ENCODE results near the gene MICAL2.

MICAL2 gene

DNA sequence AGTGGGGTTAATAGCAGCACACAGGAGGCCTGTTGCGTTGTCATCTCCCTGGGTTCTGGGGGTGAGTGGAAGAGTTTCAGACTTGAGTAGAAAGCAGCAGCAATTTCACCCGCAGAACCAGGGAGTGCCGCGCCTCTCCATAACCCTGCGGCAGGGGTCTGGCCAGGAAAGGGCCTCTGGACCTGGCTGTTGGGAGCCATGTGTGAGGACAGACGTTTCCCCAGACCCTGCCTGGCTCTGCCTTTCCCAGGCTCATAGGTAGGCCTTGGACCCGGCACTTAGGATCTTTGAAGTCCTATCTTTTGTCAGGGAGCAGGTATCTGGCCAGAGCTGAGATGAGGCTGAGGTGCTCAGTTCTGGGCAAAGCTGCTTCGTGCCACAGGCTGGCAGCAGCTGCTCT is 160.4 kb downstream of the MICAL2 start:
- no peak overlapping the region for H3K4me3 Mint-ChIP-seq
- H3K27ac Mint-ChIP-seq: peak overlapping the region; percentile 34
- no peak for DNase-seq
- H3K36me3 Mint-ChIP-seq (ENCODE audit: low read depth): no peaks in the 10 kb centered on the region
- H3K9me3 Mint-ChIP-seq: no peaks in the 10 kb centered on the region
- H3K4me1 Mint-ChIP-seq: peaks cover 22% of the 10 kb centered on the region
- TF ChIP-seq, protein P1, sequence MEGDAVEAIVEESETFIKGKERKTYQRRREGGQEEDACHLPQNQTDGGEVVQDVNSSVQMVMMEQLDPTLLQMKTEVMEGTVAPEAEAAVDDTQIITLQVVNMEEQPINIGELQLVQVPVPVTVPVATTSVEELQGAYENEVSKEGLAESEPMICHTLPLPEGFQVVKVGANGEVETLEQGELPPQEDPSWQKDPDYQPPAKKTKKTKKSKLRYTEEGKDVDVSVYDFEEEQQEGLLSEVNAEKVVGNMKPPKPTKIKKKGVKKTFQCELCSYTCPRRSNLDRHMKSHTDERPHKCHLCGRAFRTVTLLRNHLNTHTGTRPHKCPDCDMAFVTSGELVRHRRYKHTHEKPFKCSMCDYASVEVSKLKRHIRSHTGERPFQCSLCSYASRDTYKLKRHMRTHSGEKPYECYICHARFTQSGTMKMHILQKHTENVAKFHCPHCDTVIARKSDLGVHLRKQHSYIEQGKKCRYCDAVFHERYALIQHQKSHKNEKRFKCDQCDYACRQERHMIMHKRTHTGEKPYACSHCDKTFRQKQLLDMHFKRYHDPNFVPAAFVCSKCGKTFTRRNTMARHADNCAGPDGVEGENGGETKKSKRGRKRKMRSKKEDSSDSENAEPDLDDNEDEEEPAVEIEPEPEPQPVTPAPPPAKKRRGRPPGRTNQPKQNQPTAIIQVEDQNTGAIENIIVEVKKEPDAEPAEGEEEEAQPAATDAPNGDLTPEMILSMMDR (IDR thresholded peaks at IDR 0.05): no peak
- H3K27me3 Mint-ChIP-seq (ENCODE audit: low read depth, poor library complexity): peaks cover 19% of the 10 kb centered on the region

GRCh38 chr11:12271241-12271640 is 160.9 kb downstream of the MICAL2 start:
- no peak overlapping the region for H3K4me3 Mint-ChIP-seq
- no peaks in the 10 kb centered on the region for H3K9me3 Mint-ChIP-seq

DNA sequence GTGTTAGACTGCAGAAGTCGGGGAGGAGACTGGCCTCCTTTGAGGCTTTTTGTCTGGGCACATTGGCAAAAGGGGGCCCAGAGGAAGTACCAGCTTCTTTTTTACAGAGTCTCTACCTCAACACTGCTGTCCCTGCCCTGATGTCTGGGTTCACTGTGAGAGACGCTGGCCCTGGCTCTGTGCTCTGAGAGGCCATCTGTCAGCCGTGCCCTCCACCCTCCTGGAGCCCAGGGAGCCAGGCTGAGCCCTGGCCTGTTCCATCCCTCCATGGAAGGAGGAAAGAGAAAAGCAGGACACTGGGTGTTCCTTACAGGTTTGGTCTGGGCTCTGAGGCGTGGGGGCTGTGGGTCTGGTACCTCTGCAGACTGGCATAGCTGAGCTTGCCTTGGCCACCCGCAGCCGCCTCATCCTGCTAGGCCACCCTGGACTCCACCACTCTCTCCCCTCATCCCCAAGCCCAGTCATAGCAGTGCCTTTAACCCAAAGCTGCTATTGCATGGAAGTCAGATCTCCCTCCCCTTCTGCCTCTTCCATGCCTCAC is 161.5 kb downstream of the MICAL2 start:
- TF ChIP-seq, protein P1 (IDR thresholded peaks at IDR 0.05): no peak
- Mint-ChIP-seq H3K27ac (no peak overlapping the region), H3K9me3 (no peaks in the 10 kb centered on the region), H3K36me3 (ENCODE audit: low read depth) (no peaks in the 10 kb centered on the region), H3K27me3 (ENCODE audit: low read depth, poor library complexity) (peaks cover 19% of the 10 kb centered on the region), H3K4me3 (no peak overlapping the region), H3K4me1 (peaks cover 22% of the 10 kb centered on the region)
- no peak for DNase-seq

More at GRCh38 chr11:12271241-12271640, 160.9 kb downstream of the MICAL2 start:
- peaks cover 22% of the 10 kb centered on the region for H3K4me1 Mint-ChIP-seq
- TF ChIP-seq, protein P1 (IDR thresholded peaks at IDR 0.05): no peak
- H3K27ac Mint-ChIP-seq: no peak overlapping the region
- peaks cover 19% of the 10 kb centered on the region for H3K27me3 Mint-ChIP-seq (ENCODE audit: low read depth, poor library complexity)
- H3K36me3 Mint-ChIP-seq (ENCODE audit: low read depth): no peaks in the 10 kb centered on the region
- DNase-seq: no peak

DNA sequence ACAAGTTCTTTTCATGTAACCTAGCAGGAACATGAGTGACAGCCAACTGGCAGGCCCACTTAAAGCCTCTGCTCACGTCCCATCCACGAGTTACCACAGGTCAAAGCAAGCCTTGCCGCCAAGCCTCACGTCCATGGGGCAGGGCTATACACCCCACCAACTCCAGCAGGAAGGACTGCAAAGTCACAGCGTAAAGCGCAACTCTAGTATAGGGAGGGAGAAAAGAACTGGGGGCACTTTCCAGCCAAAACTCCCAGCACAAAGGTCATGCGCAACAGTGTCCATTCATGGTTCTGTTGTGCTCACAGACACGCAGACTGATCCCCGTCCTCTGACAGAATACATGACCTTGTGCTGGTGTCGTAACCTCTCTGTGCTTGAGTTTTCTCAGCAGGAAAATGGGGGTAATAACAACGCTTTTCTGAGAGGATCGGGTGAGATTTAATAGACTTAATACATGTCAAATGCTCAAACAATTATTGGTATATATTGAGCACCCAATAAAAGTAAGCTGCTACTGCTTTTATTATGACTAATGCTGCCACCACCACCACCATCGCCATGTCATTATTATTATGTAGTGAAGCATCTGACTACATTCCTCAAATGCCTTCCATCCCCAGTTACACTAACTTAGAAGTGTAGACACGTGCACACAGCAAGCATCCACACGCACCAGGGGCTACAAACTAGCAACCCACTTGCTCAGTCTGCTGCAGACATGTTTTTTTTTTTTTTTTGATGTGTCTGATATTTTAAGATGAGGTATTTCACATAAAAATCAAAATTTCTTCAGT is 162.6 kb downstream of the MICAL2 start:
- Mint-ChIP-seq H3K4me1 (peaks cover 22% of the 10 kb centered on the region), H3K27me3 (ENCODE audit: low read depth, poor library complexity) (peaks cover 18% of the 10 kb centered on the region), H3K4me3 (no peak overlapping the region), H3K9me3 (no peaks in the 10 kb centered on the region), H3K27ac (no peak overlapping the region), H3K36me3 (ENCODE audit: low read depth) (no peaks in the 10 kb centered on the region)
- DNase-seq: no peak
- TF ChIP-seq, protein P1 (IDR thresholded peaks at IDR 0.05): no peak

DNA sequence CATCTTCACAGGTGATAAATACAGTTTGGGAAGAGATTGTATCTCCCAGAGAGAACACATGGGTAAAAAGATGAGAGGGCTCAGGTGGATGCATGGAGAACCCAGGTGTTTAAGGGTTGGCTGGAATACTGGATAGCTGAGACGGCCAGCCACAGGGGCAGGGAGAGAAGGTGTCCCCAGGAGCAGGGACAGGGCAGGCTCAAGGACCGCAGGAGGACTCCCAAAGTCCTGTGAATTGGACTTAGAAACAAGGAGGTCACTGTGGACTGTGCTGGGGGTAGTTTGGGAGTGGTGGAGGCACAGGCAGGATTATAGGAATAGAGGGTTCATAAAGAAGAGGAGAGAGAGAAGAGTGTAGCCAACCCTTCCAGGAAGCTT is 163.2 kb downstream of the MICAL2 start:
- Mint-ChIP-seq H3K36me3 (ENCODE audit: low read depth) (no peaks in the 10 kb centered on the region), H3K4me1 (peaks cover 21% of the 10 kb centered on the region), H3K27ac (no peak overlapping the region), H3K4me3 (no peak overlapping the region), H3K27me3 (ENCODE audit: low read depth, poor library complexity) (peaks cover 20% of the 10 kb centered on the region), H3K9me3 (no peaks in the 10 kb centered on the region)
- TF ChIP-seq, protein P1 (IDR thresholded peaks at IDR 0.05): no peak
- no peak for DNase-seq

DNA sequence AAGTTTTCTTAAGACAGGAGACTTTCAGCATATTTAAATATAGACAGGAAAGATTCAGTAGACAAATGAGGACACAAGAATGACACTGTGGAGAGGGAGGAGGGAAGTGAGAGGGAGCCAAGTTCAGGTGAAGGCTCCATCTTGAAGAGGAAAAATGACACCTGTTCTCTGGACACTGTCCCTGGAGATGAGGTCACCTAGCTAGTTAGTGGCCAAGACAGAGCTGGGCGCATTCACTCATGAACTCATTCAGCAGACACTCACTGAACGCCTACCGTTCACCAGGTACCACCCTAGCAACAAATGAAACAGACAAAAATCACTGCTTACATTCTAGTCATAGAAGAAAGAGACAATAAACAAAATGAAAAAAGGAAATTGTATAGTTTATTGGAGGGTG is 163.7 kb downstream of the MICAL2 start:
- peaks cover 17% of the 10 kb centered on the region for H3K4me1 Mint-ChIP-seq
- DNase-seq: no peak
- H3K27ac Mint-ChIP-seq: no peak overlapping the region
- peaks cover 24% of the 10 kb centered on the region for H3K27me3 Mint-ChIP-seq (ENCODE audit: low read depth, poor library complexity)
- no peaks in the 10 kb centered on the region for H3K9me3 Mint-ChIP-seq
- no peak overlapping the region for H3K4me3 Mint-ChIP-seq
- TF ChIP-seq, protein P1 (IDR thresholded peaks at IDR 0.05): no peak
- H3K36me3 Mint-ChIP-seq (ENCODE audit: low read depth): no peaks in the 10 kb centered on the region

Data from nephron progenitor cell (in vitro differentiated cells).